ENCODE results near the gene EBPL.
"Not testable (repeated sequence)": the region's sequence is repeated elsewhere in the genome, so short reads cannot be mapped to it uniquely, and the experiment has no call there.

The EBPL gene

DNA sequence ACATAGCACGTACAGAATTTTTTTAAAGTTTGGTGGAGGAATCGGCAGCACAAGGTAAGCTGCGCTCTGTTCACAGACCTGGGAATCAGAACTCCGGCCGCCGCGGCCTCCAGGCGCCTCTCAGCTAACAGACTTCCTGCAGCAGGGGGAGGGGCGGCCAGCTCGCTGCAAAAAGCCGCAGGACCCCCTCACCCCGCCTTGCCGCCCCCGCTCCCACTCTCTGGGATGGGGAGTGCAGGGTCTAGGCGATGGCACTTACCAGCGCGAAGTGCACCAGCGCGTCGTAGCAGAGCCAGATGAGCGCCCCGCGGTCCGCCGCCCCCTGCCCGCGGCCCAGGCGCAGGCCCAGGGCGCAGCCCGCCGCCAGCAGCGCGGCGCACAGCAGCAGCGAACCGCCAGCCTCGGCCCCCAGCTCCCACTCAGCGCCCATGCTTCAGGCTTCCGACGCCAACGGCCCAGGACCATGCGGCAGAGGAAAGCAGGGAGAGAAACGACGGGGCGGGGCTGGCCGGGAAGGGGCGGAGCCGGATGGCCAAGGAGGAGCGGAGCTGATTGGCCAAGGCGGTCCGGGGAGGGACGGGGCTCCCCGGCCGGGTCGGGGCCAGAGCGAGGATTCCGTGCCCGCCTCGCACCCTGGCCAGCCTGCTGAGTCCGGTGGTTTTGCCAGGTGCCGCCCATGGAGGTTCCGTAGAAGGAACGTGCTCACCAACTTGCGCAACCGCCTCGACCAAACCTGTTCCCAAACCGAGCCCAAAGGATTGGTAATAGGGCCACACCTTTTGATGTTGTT, at the start of gene EBPL:
Gene EBPL, minus strand, starts transcription at position 492 of the 790 bp plus-strand sequence. Its CDS starts 62 bp downstream, at position 430.
- peak; percentile 76 for DNase-seq (ENCODE audit: low read depth in 2 of 2, low spot score in 1 of 2)

- no peak for DNase-seq (ENCODE audit: low read depth in 2 of 2, low spot score in 1 of 2)
Measured at GRCh38 chr13:49740870-49741269, 49.6 kb upstream of the EBPL start.

- no peak for DNase-seq (ENCODE audit: low read depth in 2 of 2, low spot score in 1 of 2)
Measured at GRCh38 chr13:49739498-49740187, 48.4 kb upstream of the EBPL start.

DNA sequence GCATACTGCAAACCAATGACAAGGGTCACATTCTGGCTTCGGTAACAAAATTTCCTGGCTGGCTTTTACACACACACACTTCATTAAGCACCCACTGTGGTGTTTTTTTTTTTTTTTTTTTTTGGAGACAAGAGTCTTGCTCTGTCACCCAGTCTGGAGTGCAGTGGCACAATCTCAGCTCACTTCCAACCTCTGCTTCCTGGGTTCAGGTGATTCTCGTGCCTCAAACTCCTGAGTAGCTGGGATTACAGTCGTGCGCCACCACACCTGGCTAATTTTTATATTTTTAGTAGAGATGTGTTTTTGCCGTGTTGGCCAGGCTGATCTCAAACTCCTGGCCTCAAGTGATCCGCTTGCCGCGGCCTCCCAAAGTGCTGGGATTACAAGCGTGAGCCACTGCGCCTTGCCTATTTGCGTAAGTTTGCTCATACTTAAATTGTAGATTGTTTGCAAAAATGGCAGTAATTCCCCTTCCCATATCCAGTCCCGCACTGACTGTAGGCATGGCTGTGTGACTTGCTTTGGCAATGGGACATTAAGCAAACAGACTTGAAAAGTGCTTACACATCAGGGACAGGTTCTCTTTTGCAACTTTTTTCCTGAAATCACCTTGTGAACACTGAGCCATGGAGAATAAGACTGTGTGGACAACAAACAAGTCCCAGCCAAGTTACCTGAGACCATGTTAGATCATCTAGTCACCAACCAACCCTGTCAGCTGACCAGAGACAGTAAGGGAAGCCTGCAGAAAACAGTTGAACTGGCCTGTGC, 42.1 kb upstream of the EBPL start:
- DNase-seq (ENCODE audit: low read depth in 2 of 2, low spot score in 1 of 2) = no peak

- DNase-seq (ENCODE audit: low read depth in 2 of 2, low spot score in 1 of 2) = no peak
Measured at GRCh38 chr13:49731766-49732165, 40.5 kb upstream of the EBPL start.

DNA sequence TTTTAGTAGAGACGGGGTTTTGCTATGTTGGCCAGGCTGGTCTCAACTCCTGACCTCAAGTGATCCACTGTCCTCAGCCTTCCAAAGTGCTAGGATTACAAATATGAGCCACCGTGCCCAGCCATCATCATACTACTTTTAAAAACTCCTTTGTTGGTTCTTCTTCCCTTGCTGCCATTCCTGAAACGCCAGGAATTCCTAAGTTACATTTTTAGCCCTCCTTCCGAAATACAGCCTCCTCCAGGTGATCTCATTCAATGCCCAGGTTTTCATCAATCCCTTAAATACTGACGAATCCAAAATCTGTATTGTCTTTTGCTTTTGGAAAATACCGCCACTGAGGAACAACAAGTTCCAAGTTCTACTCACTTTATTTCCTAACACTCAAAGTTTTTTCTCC, 25.3 kb upstream of the EBPL start:
- no peak for DNase-seq (ENCODE audit: low read depth in 2 of 2, low spot score in 1 of 2)

GRCh38 chr13:49714757-49715156, 23.5 kb upstream of the EBPL start:
- no peak for DNase-seq (ENCODE audit: low read depth in 2 of 2, low spot score in 1 of 2)

DNA sequence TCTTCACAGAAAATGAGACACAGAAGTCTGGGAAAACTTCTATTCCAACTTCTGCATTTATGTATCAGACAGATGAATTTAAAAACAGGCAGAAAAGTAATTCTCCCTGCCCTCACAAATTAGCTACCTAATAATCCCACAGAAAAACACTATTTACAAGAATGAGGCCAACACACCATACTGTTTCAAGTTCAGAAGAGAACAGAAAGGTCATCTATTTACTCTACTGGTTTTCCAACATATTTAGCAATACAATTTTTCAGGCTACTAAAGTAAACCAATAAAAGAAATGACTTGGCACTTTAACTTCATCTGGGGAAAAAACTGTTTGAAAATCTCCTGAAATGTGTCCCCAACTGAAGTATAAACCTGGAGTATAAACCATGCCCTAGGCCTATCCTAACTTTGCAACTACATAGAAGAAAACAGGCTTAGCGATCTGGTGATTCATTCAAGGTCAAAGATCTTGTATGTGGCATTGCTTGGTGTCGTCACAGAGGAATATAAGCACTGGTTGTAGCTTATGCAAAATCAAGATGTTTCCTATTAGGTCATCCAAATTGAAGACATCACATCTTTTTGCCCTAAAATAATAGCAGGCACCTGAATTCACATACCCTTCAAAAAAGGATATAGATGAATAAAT, 20.1 kb upstream of the EBPL start:
- no peak for DNase-seq (ENCODE audit: low read depth in 2 of 2, low spot score in 1 of 2)

DNA sequence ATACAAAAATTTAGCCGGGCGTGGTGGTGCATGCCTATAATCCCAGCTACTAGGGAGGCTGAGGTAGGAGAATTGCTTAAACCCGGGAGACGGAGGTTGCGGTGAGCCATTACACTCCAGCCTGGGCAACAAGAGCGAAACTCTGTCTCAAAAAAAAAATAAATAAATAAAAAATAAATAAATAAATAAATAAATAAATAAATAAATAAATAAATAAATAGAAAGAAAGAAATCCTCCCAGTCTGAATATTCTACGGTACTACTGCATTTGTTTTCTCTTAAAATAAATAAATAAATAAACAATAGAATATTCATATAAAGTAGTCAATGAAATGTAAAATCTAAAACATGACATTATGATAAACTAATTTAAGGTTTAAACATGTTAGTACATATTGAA, 13.0 kb upstream of the EBPL start:
- DNase-seq (ENCODE audit: low read depth in 2 of 2, low spot score in 1 of 2) = not testable (repeated sequence)

GRCh38 chr13:49701491-49701890, 10.2 kb upstream of the EBPL start:
- DNase-seq (ENCODE audit: low read depth in 2 of 2, low spot score in 1 of 2) = no peak

GRCh38 chr13:49697468-49697867, 6.2 kb upstream of the EBPL start:
- no peak for DNase-seq (ENCODE audit: low read depth in 2 of 2, low spot score in 1 of 2)

GRCh38 chr13:49694446-49694845, 3.2 kb upstream of the EBPL start:
- no peak for DNase-seq (ENCODE audit: low read depth in 2 of 2, low spot score in 1 of 2)

DNA sequence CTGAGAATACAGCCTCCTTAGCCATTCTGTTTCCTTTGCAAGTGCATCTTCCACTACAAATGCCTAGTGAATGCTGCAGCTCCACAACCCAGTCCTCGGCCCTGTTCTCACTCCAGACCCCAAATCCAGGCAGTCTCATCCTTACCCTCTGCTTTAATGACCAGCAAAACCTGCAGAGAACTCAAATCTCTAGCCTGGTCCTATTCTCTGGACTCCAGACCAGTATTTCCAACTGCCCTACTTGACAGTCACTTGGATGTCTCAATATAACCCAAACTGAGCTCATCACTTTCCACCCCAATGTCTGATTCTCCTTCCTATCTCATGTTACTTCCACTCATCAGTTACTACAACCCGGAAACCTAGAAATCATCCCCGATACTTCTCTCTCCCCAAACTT, 2.6 kb upstream of the EBPL start:
- DNase-seq (ENCODE audit: low read depth in 2 of 2, low spot score in 1 of 2) = no peak

DNA sequence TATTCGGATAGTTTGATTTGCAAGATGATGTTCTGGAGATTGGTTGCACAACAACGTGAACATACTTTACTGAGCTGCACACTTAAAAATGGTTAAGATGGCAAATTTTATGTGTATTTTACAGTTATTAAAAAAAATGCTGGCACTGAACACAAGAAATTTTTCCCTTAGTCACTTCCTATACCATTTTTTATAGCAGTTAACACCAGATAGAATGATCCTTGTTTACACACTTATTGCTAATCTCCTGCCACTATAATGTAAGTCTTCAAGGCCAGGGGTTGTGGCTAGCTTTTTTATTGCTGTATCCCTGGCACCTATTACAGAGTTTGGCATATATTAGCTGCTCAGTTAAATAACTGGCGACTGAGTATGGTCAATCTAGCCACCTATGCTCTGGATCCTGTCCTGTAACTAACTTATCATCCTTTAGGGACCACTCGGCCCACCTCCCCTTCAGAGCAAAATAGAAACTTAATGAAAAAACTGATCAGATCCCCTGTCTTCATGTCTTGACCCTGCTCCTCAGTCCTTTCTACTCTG, 2.0 kb upstream of the EBPL start:
- no peak for DNase-seq (ENCODE audit: low read depth in 2 of 2, low spot score in 1 of 2)

DNA sequence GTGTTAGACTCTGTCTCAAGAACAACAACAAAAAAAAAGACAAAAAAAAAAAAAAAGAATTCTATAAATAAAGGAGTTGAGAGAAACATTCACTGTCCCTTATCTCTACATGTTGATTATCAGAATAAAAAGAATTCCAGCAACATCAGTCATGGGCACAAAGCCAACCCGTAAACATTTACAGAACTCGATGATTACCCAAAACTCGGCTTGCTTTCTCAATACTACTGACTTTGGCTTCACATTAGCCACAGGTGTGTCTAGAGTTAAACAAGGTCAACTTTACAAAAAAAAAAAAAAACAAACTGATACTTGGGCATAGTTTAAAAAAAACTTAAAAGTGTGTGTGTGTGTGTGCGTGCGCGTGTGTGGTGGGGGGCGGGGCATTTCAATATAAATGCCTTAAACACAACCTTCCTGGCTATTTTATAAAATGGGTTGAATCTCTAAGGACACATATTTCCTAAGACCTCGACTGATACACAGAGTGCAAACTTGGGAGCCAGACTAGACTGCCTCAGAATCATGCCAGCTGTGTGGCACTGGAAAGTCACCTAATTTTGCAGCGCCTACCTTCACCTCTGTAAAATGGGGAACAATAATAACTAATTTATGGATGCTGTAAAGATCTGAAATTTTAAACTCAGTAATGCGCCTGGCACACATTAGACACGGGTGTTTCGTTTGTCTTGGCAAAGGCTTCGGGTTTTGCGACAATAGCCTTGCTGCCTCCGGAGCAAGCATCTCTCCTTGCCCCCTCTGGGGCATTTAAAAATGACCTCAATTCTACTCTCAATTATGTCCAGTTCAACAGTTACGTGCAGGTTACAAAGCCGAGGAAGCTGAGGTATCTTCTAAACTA, 922 bp downstream of the EBPL start:
- DNase-seq (ENCODE audit: low read depth in 2 of 2, low spot score in 1 of 2) = no peak

DNA sequence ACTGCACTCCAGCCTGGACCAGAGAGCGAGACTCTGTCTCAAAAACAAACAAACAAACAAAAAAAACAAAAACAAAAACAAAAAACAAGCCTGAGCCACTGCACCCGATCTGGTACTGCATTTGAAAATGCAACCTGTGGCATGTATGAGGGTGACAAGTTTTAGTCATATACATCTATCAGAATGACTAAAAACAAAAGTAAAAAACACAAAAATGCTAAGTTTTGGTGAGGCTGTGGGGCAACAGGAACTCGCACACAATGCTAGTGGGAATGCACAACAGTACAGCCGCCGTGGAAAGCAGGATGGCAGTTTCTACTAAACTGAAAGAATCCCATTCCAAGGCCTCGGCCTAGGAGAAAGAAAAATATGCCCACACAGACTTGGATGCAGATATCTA, 7.8 kb downstream of the EBPL start:
- DNase-seq (ENCODE audit: low read depth in 2 of 2, low spot score in 1 of 2) = no peak

DNA sequence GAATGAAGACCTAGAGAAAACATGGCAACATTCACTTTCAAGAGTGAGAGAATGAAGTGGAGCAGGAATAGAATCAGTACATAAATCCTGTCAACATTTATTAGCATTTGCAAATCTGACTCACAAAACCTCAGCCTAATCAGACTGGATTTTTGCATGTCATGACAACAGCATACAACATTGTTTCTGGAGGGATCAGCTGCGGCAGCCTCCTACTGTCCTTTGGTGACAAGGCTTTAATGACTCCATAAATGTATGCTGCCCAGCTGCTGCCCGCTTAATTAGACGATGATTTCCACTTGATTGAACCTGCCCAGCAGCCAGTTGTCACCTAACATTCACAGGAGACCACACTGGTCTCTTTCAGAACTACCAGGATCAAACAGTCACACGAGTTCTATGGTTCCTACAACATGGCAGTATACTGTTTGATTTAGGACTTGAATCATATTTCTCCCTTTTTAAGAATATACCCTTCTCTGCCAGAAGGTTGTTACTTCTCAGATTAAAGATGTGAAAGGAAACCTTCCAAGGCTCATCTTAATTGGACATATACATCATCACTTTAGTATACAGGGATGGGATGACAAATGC, 9.3 kb downstream of the EBPL start:
- DNase-seq (ENCODE audit: low read depth in 2 of 2, low spot score in 1 of 2) = no peak

DNA sequence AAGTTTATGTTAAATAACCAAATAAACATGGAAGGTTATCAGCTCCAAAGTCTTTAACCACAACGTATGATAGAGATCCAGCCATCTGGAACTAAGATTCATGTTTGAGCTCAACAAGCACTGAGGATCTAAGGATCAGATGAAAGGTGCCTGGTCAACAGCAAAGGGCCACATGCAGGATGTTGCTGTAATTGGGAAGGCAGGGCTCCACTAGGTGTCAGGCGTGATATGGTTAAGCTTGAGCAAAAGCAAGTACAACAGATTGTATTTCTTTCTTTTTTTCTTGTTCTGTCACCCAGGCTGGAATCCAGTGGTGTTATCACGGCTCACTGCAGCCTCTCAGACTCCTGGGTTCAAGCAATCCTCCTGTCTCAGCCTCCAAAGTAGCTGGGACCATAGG, 12.0 kb downstream of the EBPL start:
- DNase-seq (ENCODE audit: low read depth in 2 of 2, low spot score in 1 of 2) = no peak

DNA sequence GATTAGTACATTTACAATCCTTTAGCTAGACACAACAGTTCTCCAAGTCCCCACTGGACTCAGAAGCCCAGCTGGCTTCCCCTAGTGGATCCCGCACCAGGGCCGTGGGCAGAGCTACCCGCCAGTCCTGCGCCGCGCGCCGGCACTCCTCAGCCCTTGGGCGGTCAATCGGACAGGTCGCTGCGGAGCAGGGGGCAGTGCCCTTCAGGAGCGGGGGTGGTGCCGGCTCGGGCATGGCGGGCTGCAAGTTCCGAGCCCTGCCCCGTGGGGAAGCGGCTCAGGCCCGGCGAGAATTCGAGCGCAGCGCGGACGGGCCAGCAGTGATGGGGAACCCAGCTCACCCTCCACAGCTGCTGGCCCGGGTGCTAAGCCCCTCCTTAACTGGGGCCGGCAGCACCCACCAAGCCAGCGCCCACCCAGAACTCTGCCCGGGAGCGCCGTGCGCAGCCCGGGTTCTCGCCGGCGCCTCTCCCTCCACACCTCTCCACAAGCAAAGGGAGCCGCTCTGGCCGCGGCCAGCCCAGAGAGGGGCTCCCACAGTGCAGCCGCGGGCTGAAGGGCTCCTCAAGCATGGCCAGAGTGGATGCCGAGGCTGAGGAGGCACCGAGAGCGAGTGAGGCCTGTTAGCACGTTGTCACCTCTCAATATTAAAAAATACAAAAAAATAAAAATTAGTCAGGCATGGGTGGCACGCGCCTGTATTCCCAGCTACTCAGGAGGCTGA, 12.9 kb downstream of the EBPL start:
- DNase-seq (ENCODE audit: low read depth in 2 of 2, low spot score in 1 of 2) = no peak

All from stimulated activated CD8-positive, alpha-beta memory T cell treated with anti-CD3 and anti-CD28 coated beads, Interleukin-4, amount 100 ng/mL, for 4 hours (primary cell).